Prostate gland (tissue), 2 donors: ENCODE data around the gene ZNF581.

Experiments
- POLR2A ChIP-seq: fragments of 450-650 bp; IDR thresholded peaks from one replicate; pipeline ENCODE4 v1.6.1; 2016; ENCODE audit warnings: antibody characterized with exemption, mild to moderate bottlenecking
- POLR2AphosphoS5 ChIP-seq: sonication (generic); formaldehyde crosslinking; IDR thresholded peaks from one replicate; pipeline ENCODE4 v1.6.1; 2017; ENCODE audit warnings: antibody characterized with exemption
- TF ChIP-seq, protein P1 (sequence below), 4 experiments: fragments of 200-600 bp in 2 of 4; fragments of 450-650 bp in 2 of 4; sonication (generic) in 2 of 4; IDR thresholded peaks; 1 replicate in 3 of 4; 2 replicates in 1 of 4; pipeline ENCODE4 v1.5.1; 2016 to 2019; ENCODE audit warnings: antibody characterized with exemption in 4 of 4, mild to moderate bottlenecking in 2 of 4, moderate library complexity in 2 of 4

DNA sequence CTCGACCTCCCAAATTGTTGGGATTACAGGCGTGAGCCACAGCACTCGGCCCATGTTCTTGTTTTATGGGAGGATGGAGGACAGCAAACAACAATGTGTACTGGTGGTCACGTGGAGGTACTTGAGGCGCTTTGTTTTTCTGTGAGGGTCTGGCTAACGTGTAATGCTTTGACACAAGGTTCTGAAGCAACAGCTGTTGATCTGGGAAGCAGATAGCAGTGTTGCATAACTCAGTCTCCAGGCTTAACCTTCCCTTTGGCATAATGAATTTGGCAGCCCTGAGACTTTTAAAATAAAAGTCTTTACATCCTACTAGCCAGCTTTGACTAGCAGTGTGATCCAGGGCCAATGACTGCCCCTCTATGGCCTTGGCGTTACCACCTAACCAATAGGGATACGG is 9.6 kb upstream of the ZNF581 start:
- no peak for TF ChIP-seq POLR2A
- no peak for TF ChIP-seq POLR2AphosphoS5
- TF ChIP-seq, protein P1, sequence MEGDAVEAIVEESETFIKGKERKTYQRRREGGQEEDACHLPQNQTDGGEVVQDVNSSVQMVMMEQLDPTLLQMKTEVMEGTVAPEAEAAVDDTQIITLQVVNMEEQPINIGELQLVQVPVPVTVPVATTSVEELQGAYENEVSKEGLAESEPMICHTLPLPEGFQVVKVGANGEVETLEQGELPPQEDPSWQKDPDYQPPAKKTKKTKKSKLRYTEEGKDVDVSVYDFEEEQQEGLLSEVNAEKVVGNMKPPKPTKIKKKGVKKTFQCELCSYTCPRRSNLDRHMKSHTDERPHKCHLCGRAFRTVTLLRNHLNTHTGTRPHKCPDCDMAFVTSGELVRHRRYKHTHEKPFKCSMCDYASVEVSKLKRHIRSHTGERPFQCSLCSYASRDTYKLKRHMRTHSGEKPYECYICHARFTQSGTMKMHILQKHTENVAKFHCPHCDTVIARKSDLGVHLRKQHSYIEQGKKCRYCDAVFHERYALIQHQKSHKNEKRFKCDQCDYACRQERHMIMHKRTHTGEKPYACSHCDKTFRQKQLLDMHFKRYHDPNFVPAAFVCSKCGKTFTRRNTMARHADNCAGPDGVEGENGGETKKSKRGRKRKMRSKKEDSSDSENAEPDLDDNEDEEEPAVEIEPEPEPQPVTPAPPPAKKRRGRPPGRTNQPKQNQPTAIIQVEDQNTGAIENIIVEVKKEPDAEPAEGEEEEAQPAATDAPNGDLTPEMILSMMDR (IDR thresholded peaks at IDR 0.05), result no peak
